ENCODE measurements around the gene TPP2.

The TPP2 gene

GRCh38 chr13:102704238-102705058 lies 107.7 kb downstream of the TPP2 start:
- TF ChIP-seq ZFX (IDR thresholded peaks at IDR 0.05; ENCODE audit: borderline replicate concordance): no peak
- TF ChIP-seq, protein P1, sequence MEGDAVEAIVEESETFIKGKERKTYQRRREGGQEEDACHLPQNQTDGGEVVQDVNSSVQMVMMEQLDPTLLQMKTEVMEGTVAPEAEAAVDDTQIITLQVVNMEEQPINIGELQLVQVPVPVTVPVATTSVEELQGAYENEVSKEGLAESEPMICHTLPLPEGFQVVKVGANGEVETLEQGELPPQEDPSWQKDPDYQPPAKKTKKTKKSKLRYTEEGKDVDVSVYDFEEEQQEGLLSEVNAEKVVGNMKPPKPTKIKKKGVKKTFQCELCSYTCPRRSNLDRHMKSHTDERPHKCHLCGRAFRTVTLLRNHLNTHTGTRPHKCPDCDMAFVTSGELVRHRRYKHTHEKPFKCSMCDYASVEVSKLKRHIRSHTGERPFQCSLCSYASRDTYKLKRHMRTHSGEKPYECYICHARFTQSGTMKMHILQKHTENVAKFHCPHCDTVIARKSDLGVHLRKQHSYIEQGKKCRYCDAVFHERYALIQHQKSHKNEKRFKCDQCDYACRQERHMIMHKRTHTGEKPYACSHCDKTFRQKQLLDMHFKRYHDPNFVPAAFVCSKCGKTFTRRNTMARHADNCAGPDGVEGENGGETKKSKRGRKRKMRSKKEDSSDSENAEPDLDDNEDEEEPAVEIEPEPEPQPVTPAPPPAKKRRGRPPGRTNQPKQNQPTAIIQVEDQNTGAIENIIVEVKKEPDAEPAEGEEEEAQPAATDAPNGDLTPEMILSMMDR (IDR thresholded peaks at IDR 0.05): no peak

GRCh38 chr13:102707467-102707866 lies 110.7 kb downstream of the TPP2 start:
- H3K27ac ChIP-seq: no peak overlapping the region
- TF ChIP-seq, protein P1 (IDR thresholded peaks at IDR 0.05): no peak
- TF ChIP-seq ZFX (IDR thresholded peaks at IDR 0.05; ENCODE audit: borderline replicate concordance): no peak

More at GRCh38 chr13:102704238-102705058, 107.7 kb downstream of the TPP2 start:
- H3K27ac ChIP-seq: no peak overlapping the region

DNA sequence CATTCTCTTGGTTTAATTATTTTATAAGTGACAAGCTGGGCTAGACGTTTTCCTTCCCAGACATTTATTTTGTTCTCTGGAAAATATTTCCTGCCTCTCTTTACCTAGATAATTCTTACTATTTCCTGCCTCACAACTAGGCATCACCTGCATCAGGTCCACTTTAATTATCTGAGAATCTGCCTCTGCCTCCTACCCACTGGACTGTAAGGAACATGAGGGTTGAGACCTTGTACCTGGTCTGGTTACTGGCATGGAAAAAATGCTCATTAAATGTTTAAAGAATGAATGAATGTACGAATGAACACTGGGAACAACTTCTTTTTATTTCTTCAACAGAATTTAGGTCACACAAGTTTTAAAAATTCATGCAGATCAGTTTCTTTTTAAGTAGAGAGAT lies 111.4 kb downstream of the TPP2 start:
- H3K27ac ChIP-seq: no peak overlapping the region
- TF ChIP-seq, protein P1 (IDR thresholded peaks at IDR 0.05): no peak
- no peak for TF ChIP-seq ZFX (IDR thresholded peaks at IDR 0.05; ENCODE audit: borderline replicate concordance)

DNA sequence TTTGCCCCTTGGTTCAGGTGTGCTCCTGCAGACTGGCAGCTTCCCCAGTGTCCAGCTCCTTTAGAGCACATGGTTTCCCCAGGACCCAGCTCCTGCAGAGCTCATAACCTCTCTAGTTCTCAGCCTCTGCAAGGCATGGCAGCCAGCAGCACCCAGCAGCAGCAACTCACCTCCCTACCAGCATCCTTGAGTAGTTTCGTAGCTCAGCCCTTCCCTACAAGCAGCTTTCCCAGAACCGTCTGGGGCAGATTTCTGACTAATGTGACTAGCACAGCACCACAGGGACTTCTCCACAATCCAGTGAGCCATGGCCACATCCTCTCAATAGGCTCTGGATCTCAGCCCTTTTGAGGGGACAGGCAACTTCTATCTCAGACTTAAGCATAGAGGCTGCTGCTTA lies 112.2 kb downstream of the TPP2 start:
- TF ChIP-seq, protein P1 (IDR thresholded peaks at IDR 0.05): no peak
- TF ChIP-seq ZFX (IDR thresholded peaks at IDR 0.05; ENCODE audit: borderline replicate concordance): no peak
- H3K27ac ChIP-seq: no peak overlapping the region

- TF ChIP-seq, protein P1 (IDR thresholded peaks at IDR 0.05): no peak
- no peak for TF ChIP-seq ZFX (IDR thresholded peaks at IDR 0.05; ENCODE audit: borderline replicate concordance)
- no peak overlapping the region for H3K27ac ChIP-seq
Measured at GRCh38 chr13:102709536-102709935, 112.8 kb downstream of the TPP2 start.

DNA sequence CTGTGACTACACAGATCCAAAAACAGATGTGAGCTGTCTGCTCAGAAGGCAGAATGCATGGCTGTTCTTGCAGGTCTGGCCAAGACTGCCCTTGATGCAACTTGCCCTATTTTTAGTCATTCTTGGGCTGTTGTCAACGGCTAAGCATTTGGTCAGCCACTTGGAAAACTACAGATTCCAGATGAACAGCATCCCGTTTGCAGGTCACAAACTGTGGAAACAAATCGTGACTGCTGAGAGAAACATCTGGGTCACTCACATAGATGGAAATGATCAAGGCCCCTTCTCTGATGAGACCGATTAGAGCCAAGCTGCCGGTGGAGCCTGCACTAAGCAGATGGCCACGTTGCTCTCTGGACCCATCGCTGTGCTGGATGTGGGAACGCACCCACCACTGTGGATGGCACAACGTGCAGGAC lies 113.5 kb downstream of the TPP2 start:
- no peak overlapping the region for H3K27ac ChIP-seq
- no peak for TF ChIP-seq ZFX (IDR thresholded peaks at IDR 0.05; ENCODE audit: borderline replicate concordance)
- TF ChIP-seq, protein P1 (IDR thresholded peaks at IDR 0.05): no peak

DNA sequence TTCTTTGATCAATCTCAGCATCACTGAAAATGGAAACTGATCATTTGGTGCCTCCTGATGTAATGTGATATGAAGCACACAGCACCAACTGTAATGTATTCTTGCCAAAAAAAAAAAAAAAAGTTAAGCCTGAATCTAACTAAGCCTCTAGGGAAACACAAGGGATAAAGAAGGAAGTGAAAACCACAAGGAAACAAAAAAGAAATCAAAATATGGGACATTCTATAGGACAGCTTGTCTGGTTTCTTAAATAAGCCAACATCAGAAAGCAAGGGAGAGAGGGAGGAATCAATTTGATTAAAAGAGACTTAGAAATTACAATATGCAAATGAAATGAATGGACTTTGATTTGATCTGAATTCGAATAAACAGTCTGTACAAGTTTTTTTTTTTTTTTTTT lies 118.7 kb downstream of the TPP2 start:
- TF ChIP-seq, protein P1 (IDR thresholded peaks at IDR 0.05): no peak
- TF ChIP-seq ZFX (IDR thresholded peaks at IDR 0.05; ENCODE audit: borderline replicate concordance): no peak

More for the DNA sequence above, 118.7 kb downstream of the TPP2 start:
- no peak overlapping the region for H3K27ac ChIP-seq
